ENCODE results near the gene TM4SF18.

The TM4SF18 gene

GRCh38 chr3:149363053-149363452 lies 29.6 kb upstream of the TM4SF18 start:
- Histone ChIP-seq H3K4me2 (ENCODE audit: insufficient read depth, low read length, poor library complexity, severe bottlenecking) (no peak overlapping the region), H2BK120ac (ENCODE audit: low read depth, low read length) (no peak overlapping the region), H2BK12ac (ENCODE audit: low read length) (no peak overlapping the region), H2AK5ac (ENCODE audit: low read depth, low read length) (no peak overlapping the region), H3K4ac (ENCODE audit: low read length) (no peak overlapping the region), H3K36me3 (replicated peaks in 1 of 2; ENCODE audit: control insufficient read depth in 2 of 2, insufficient read depth in 2 of 2, low read length in 2 of 2) (no peaks in the 10 kb centered on the region), H3K9ac (ENCODE audit: low read depth, low read length, poor library complexity) (no peak overlapping the region), H3K9me3 (replicated peaks in 1 of 2; ENCODE audit: control insufficient read depth in 2 of 2, insufficient read depth in 1 of 2, low read depth in 1 of 2, low read length in 2 of 2) (peaks cover 0 to 2% of the 10 kb centered on the region in 2 donors), H3K79me1 (ENCODE audit: low read depth, low read length) (no peaks in the 10 kb centered on the region), H2BK15ac (ENCODE audit: low read length) (no peak overlapping the region), H3K27ac (replicated peaks; ENCODE audit: low read length) (no peak overlapping the region), H4K91ac (ENCODE audit: low read depth, low read length, poor library complexity) (no peak overlapping the region), H3K4me1 (ENCODE audit: control insufficient read depth in 2 of 2, insufficient read depth in 1 of 2, low read depth in 1 of 2, low read length in 2 of 2) (no peaks in the 10 kb centered on the region), H3K23ac (ENCODE audit: low read depth, low read length, poor library complexity) (no peak overlapping the region), H3K27me3 (ENCODE audit: control insufficient read depth in 3 of 3, insufficient read depth in 3 of 3, low read depth in 1 of 3, low read length in 3 of 3) (no peaks in the 10 kb centered on the region), H3K14ac (ENCODE audit: low read length) (no peak overlapping the region), H3K4me3 (ENCODE audit: low read length in 2 of 2) (no peak overlapping the region), H4K8ac (ENCODE audit: low read depth, low read length) (no peak overlapping the region), H2AFZ (ENCODE audit: low read length) (no peak overlapping the region), H3K18ac (ENCODE audit: low read length) (no peak overlapping the region), H2BK5ac (ENCODE audit: low read length) (no peak overlapping the region)
- no CpG with 5 or more reads among the region's 2 CpGs for WGBS, 2 donors (ENCODE audit: extremely low coverage in 2 of 2, insufficient read length in 2 of 2, insufficient replicate concordance in 1 of 2)
- no peak for DNase-seq (ENCODE audit: low spot score)

DNA sequence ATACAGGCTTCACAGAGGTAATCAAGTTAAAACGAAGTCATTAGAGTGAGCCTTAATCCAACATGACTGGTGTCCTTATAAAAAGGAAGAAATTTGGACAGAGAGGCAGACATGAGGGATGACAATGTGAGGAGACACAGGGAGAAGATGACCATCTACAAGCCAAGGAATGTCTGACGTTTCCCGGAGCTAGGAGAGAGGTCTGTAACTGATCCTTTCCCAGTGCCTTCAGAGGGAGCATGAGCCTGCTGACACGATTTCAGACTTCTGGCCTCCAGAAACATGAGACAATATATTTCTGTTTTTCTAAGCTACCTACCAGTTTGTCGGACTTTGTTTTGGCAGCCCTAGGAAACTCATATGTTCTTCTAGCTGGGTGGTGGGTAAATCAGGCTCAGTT lies 28.9 kb upstream of the TM4SF18 start:
- no CpG with 5 or more reads among the region's 5 CpGs for WGBS, 2 donors (ENCODE audit: extremely low coverage in 2 of 2, insufficient read length in 2 of 2, insufficient replicate concordance in 1 of 2)

GRCh38 chr3:149356630-149357029 lies 23.2 kb upstream of the TM4SF18 start:
- H3K9me3 ChIP-seq (replicated peaks in 1 of 2; ENCODE audit: control insufficient read depth in 2 of 2, insufficient read depth in 1 of 2, low read depth in 1 of 2, low read length in 2 of 2): no peaks in the 10 kb centered on the region
- H2AK5ac ChIP-seq (ENCODE audit: low read depth, low read length): no peak overlapping the region
- H3K79me1 ChIP-seq (ENCODE audit: low read depth, low read length): no peaks in the 10 kb centered on the region
- H3K36me3 ChIP-seq (replicated peaks in 1 of 2; ENCODE audit: control insufficient read depth in 2 of 2, insufficient read depth in 2 of 2, low read length in 2 of 2): no peaks in the 10 kb centered on the region
- H3K4me3 ChIP-seq (ENCODE audit: low read length in 2 of 2): no peak overlapping the region
- no peaks in the 10 kb centered on the region for H3K4me1 ChIP-seq (ENCODE audit: control insufficient read depth in 2 of 2, insufficient read depth in 1 of 2, low read depth in 1 of 2, low read length in 2 of 2)
- H3K14ac ChIP-seq (ENCODE audit: low read length): no peak overlapping the region
- no peak overlapping the region for H2AFZ ChIP-seq (ENCODE audit: low read length)
- no peak overlapping the region for H3K18ac ChIP-seq (ENCODE audit: low read length)
- WGBS, 2 donors (ENCODE audit: extremely low coverage in 2 of 2, insufficient read length in 2 of 2, insufficient replicate concordance in 1 of 2): no CpG with 5 or more reads among the region's 4 CpGs
- no peak overlapping the region for H2BK15ac ChIP-seq (ENCODE audit: low read length)
- H4K91ac ChIP-seq (ENCODE audit: low read depth, low read length, poor library complexity): no peak overlapping the region
- no peak overlapping the region for H3K4me2 ChIP-seq (ENCODE audit: insufficient read depth, low read length, poor library complexity, severe bottlenecking)
- no peak overlapping the region for H3K9ac ChIP-seq (ENCODE audit: low read depth, low read length, poor library complexity)
- H3K27me3 ChIP-seq (ENCODE audit: control insufficient read depth in 3 of 3, insufficient read depth in 3 of 3, low read depth in 1 of 3, low read length in 3 of 3): no peaks in the 10 kb centered on the region
- no peak overlapping the region for H2BK120ac ChIP-seq (ENCODE audit: low read depth, low read length)
- DNase-seq (ENCODE audit: low spot score): no peak
- H3K4ac ChIP-seq (ENCODE audit: low read length): no peak overlapping the region
- H3K27ac ChIP-seq (replicated peaks; ENCODE audit: low read length): no peak overlapping the region
- H2BK12ac ChIP-seq (ENCODE audit: low read length): no peak overlapping the region
- no peak overlapping the region for H4K8ac ChIP-seq (ENCODE audit: low read depth, low read length)
- H2BK5ac ChIP-seq (ENCODE audit: low read length): no peak overlapping the region
- H3K23ac ChIP-seq (ENCODE audit: low read depth, low read length, poor library complexity): no peak overlapping the region

More for the DNA sequence above, 28.9 kb upstream of the TM4SF18 start:
- no peaks in the 10 kb centered on the region for H3K4me1 ChIP-seq (ENCODE audit: control insufficient read depth in 2 of 2, insufficient read depth in 1 of 2, low read depth in 1 of 2, low read length in 2 of 2)
- no peak overlapping the region for H3K9ac ChIP-seq (ENCODE audit: low read depth, low read length, poor library complexity)
- H2AFZ ChIP-seq (ENCODE audit: low read length): no peak overlapping the region
- peaks cover 0 to 2% of the 10 kb centered on the region in 2 donors for H3K9me3 ChIP-seq (replicated peaks in 1 of 2; ENCODE audit: control insufficient read depth in 2 of 2, insufficient read depth in 1 of 2, low read depth in 1 of 2, low read length in 2 of 2)
- no peak for DNase-seq (ENCODE audit: low spot score)
- no peak overlapping the region for H3K4me3 ChIP-seq (ENCODE audit: low read length in 2 of 2)
- H3K14ac ChIP-seq (ENCODE audit: low read length): no peak overlapping the region
- no peak overlapping the region for H2BK5ac ChIP-seq (ENCODE audit: low read length)
- H2AK5ac ChIP-seq (ENCODE audit: low read depth, low read length): no peak overlapping the region
- no peak overlapping the region for H3K4me2 ChIP-seq (ENCODE audit: insufficient read depth, low read length, poor library complexity, severe bottlenecking)
- H2BK15ac ChIP-seq (ENCODE audit: low read length): no peak overlapping the region
- no peak overlapping the region for H2BK12ac ChIP-seq (ENCODE audit: low read length)
- no peak overlapping the region for H2BK120ac ChIP-seq (ENCODE audit: low read depth, low read length)
- no peaks in the 10 kb centered on the region for H3K36me3 ChIP-seq (replicated peaks in 1 of 2; ENCODE audit: control insufficient read depth in 2 of 2, insufficient read depth in 2 of 2, low read length in 2 of 2)
- no peak overlapping the region for H3K18ac ChIP-seq (ENCODE audit: low read length)
- no peak overlapping the region for H4K8ac ChIP-seq (ENCODE audit: low read depth, low read length)
- H3K23ac ChIP-seq (ENCODE audit: low read depth, low read length, poor library complexity): no peak overlapping the region
- no peak overlapping the region for H4K91ac ChIP-seq (ENCODE audit: low read depth, low read length, poor library complexity)
- no peaks in the 10 kb centered on the region for H3K27me3 ChIP-seq (ENCODE audit: control insufficient read depth in 3 of 3, insufficient read depth in 3 of 3, low read depth in 1 of 3, low read length in 3 of 3)
- no peaks in the 10 kb centered on the region for H3K79me1 ChIP-seq (ENCODE audit: low read depth, low read length)
- H3K27ac ChIP-seq (replicated peaks; ENCODE audit: low read length): no peak overlapping the region
- no peak overlapping the region for H3K4ac ChIP-seq (ENCODE audit: low read length)

GRCh38 chr3:149356044-149356592 lies 22.7 kb upstream of the TM4SF18 start:
- H4K8ac ChIP-seq (ENCODE audit: low read depth, low read length): no peak overlapping the region
- H2AFZ ChIP-seq (ENCODE audit: low read length): no peak overlapping the region
- no peaks in the 10 kb centered on the region for H3K4me1 ChIP-seq (ENCODE audit: control insufficient read depth in 2 of 2, insufficient read depth in 1 of 2, low read depth in 1 of 2, low read length in 2 of 2)
- H3K4ac ChIP-seq (ENCODE audit: low read length): no peak overlapping the region
- H3K9me3 ChIP-seq (replicated peaks in 1 of 2; ENCODE audit: control insufficient read depth in 2 of 2, insufficient read depth in 1 of 2, low read depth in 1 of 2, low read length in 2 of 2): no peaks in the 10 kb centered on the region
- H3K9ac ChIP-seq (ENCODE audit: low read depth, low read length, poor library complexity): no peak overlapping the region
- no peak overlapping the region for H2BK120ac ChIP-seq (ENCODE audit: low read depth, low read length)
- no peak overlapping the region for H3K4me2 ChIP-seq (ENCODE audit: insufficient read depth, low read length, poor library complexity, severe bottlenecking)
- no peaks in the 10 kb centered on the region for H3K27me3 ChIP-seq (ENCODE audit: control insufficient read depth in 3 of 3, insufficient read depth in 3 of 3, low read depth in 1 of 3, low read length in 3 of 3)
- H3K4me3 ChIP-seq (ENCODE audit: low read length in 2 of 2): no peak overlapping the region
- no peak overlapping the region for H2AK5ac ChIP-seq (ENCODE audit: low read depth, low read length)
- no peaks in the 10 kb centered on the region for H3K36me3 ChIP-seq (replicated peaks in 1 of 2; ENCODE audit: control insufficient read depth in 2 of 2, insufficient read depth in 2 of 2, low read length in 2 of 2)
- no peak overlapping the region for H3K18ac ChIP-seq (ENCODE audit: low read length)
- no peak overlapping the region for H3K23ac ChIP-seq (ENCODE audit: low read depth, low read length, poor library complexity)
- H3K27ac ChIP-seq (replicated peaks; ENCODE audit: low read length): no peak overlapping the region
- H2BK5ac ChIP-seq (ENCODE audit: low read length): no peak overlapping the region
- H2BK12ac ChIP-seq (ENCODE audit: low read length): no peak overlapping the region
- no CpG with 5 or more reads among the region's 6 CpGs for WGBS, 2 donors (ENCODE audit: extremely low coverage in 2 of 2, insufficient read length in 2 of 2, insufficient replicate concordance in 1 of 2)
- no peak overlapping the region for H2BK15ac ChIP-seq (ENCODE audit: low read length)
- no peak overlapping the region for H4K91ac ChIP-seq (ENCODE audit: low read depth, low read length, poor library complexity)
- no peaks in the 10 kb centered on the region for H3K79me1 ChIP-seq (ENCODE audit: low read depth, low read length)
- no peak for DNase-seq (ENCODE audit: low spot score)
- no peak overlapping the region for H3K14ac ChIP-seq (ENCODE audit: low read length)
